ENCODE results near the gene SLFN5. TPM values are rescaled to one million over a fixed set of nuclear protein-coding genes. Genes with fewer than 3 reads are reported as not detected.

SLFN5 gene
- total and polyA plus RNA-seq, 4 donors, result 8.5 to 51.7 (median 30.8) TPM

- WGBS, 2 donors, result 55 to 59% methylated on average over 3 of the region's 3 CpGs
- Histone ChIP-seq H3K36me3 (ENCODE audit: control insufficient read depth in 4 of 4, insufficient read depth in 4 of 4, low read length in 4 of 4) (no peaks in the 10 kb centered on the region), H3K4me1 (ENCODE audit: control insufficient read depth in 5 of 5, insufficient read depth in 5 of 5, low read length in 5 of 5) (peaks cover 4 to 16% (median 5%) of the 10 kb centered on the region in 5 donors), H3K9me3 (ENCODE audit: control insufficient read depth in 4 of 4, insufficient read depth in 3 of 4, low read length in 3 of 4) (no peaks in the 10 kb centered on the region), H3K27ac (ENCODE audit: low read depth in 1 of 2, low read length in 1 of 2) (no peak overlapping the region), H3K27me3 (ENCODE audit: control insufficient read depth in 3 of 3, insufficient read depth in 3 of 3, low read length in 2 of 3) (peaks cover 0 to 15% (median 0%) of the 10 kb centered on the region in 3 donors), H3K9ac (ENCODE audit: insufficient read depth in 1 of 2, low read length in 2 of 2) (no peak overlapping the region), H3K4me3 (no peak overlapping the region)
- DNase-seq (no peak), ATAC-seq (ENCODE audit: insufficient read depth, low FRiP score) (no peak)
- no peak for TF ChIP-seq CTCF (IDR thresholded peaks at IDR 0.05; ENCODE audit: control extremely low read depth, extremely low read depth)
Measured at GRCh38 chr17:35312346-35312745, 69.5 kb downstream of the SLFN5 start.

- Histone ChIP-seq H3K27ac (ENCODE audit: low read depth in 1 of 2, low read length in 1 of 2) (peak overlapping the region; percentile 11 to 68), H3K4me1 (ENCODE audit: control insufficient read depth in 5 of 5, insufficient read depth in 5 of 5, low read length in 5 of 5) (peaks cover 4 to 16% (median 5%) of the 10 kb centered on the region in 5 donors), H3K27me3 (ENCODE audit: control insufficient read depth in 3 of 3, insufficient read depth in 3 of 3, low read length in 2 of 3) (peaks cover 0 to 15% (median 0%) of the 10 kb centered on the region in 3 donors), H3K36me3 (ENCODE audit: control insufficient read depth in 4 of 4, insufficient read depth in 4 of 4, low read length in 4 of 4) (no peaks in the 10 kb centered on the region), H3K4me3 (no peak overlapping the region), H3K9ac (ENCODE audit: insufficient read depth in 1 of 2, low read length in 2 of 2) (peak overlapping the region in 1 of 2 donors; percentile 78), H3K9me3 (ENCODE audit: control insufficient read depth in 4 of 4, insufficient read depth in 3 of 4, low read length in 3 of 4) (no peaks in the 10 kb centered on the region)
- DNase-seq, result peak; percentile 69 to 95 (median 86)
- ATAC-seq (ENCODE audit: insufficient read depth, low FRiP score), result peak; percentile 84
- WGBS, 2 donors, result 14 to 25% methylated on average over 20 of the region's 20 CpGs
- peak; percentile 86 for TF ChIP-seq CTCF (IDR thresholded peaks at IDR 0.05; ENCODE audit: control extremely low read depth, extremely low read depth)
Measured at GRCh38 chr17:35312790-35313711, 70.2 kb downstream of the SLFN5 start.

- H3K27ac ChIP-seq (ENCODE audit: low read depth in 1 of 2, low read length in 1 of 2), result peak overlapping the region in 1 of 2 donors; percentile 14
- ATAC-seq (ENCODE audit: insufficient read depth, low FRiP score), result no peak
Measured at GRCh38 chr17:35313875-35314409, 71.1 kb downstream of the SLFN5 start.

More at GRCh38 chr17:35313875-35314409, 71.1 kb downstream of the SLFN5 start:
- TF ChIP-seq CTCF (IDR thresholded peaks at IDR 0.05; ENCODE audit: control extremely low read depth, extremely low read depth), result no peak
- no peaks in the 10 kb centered on the region for H3K36me3 ChIP-seq (ENCODE audit: control insufficient read depth in 4 of 4, insufficient read depth in 4 of 4, low read length in 4 of 4)
- DNase-seq, result peak; percentile 22 to 60 (median 38)
- WGBS, 2 donors, result 29 to 37% methylated on average over 19 of the region's 19 CpGs
- peaks cover 4 to 16% (median 5%) of the 10 kb centered on the region in 5 donors for H3K4me1 ChIP-seq (ENCODE audit: control insufficient read depth in 5 of 5, insufficient read depth in 5 of 5, low read length in 5 of 5)
- H3K9ac ChIP-seq (ENCODE audit: insufficient read depth in 1 of 2, low read length in 2 of 2), result no peak overlapping the region
- no peaks in the 10 kb centered on the region for H3K9me3 ChIP-seq (ENCODE audit: control insufficient read depth in 4 of 4, insufficient read depth in 3 of 4, low read length in 3 of 4)
- H3K27me3 ChIP-seq (ENCODE audit: control insufficient read depth in 3 of 3, insufficient read depth in 3 of 3, low read length in 2 of 3), result peaks cover 0 to 20% (median 0%) of the 10 kb centered on the region in 3 donors
- no peak overlapping the region for H3K4me3 ChIP-seq

All from lung (tissue), 12 donors.